GM19438 (cell line): ENCODE data around the gene CLOCK.

ENCODE experiments used
- ATAC-seq: cut with Tn5 transposase; IDR thresholded peaks from one replicate; pipeline ENCODE4 v1.9.1; 2021; ENCODE audit warnings: low read depth; ENCODE audit not compliant: unreplicated experiment

CLOCK gene

GRCh38 chr4:55435141-55435841, 111.4 kb downstream of the CLOCK start:
- ATAC-seq: no peak

- no peak for ATAC-seq
Measured at GRCh38 chr4:55431710-55432336, 114.9 kb downstream of the CLOCK start.

GRCh38 chr4:55424791-55425190, 121.9 kb downstream of the CLOCK start:
- ATAC-seq: no peak

- ATAC-seq: no peak
Measured at GRCh38 chr4:55416176-55416575, 130.5 kb downstream of the CLOCK start.

- ATAC-seq: no peak
Measured at GRCh38 chr4:55411621-55412020, 135.1 kb downstream of the CLOCK start.

GRCh38 chr4:55410431-55410830, 136.3 kb downstream of the CLOCK start:
- ATAC-seq: no peak

- ATAC-seq: peak; percentile 77
Measured at GRCh38 chr4:55409468-55410171, 137.1 kb downstream of the CLOCK start.

GRCh38 chr4:55407764-55408163, 138.9 kb downstream of the CLOCK start:
- no peak for ATAC-seq

- ATAC-seq: no peak
Measured at GRCh38 chr4:55407119-55407518, 139.6 kb downstream of the CLOCK start.

- no peak for ATAC-seq
Measured at GRCh38 chr4:55406545-55406944, 140.2 kb downstream of the CLOCK start.

GRCh38 chr4:55405073-55405472, 141.6 kb downstream of the CLOCK start:
- ATAC-seq: no peak

- no peak for ATAC-seq
Measured at GRCh38 chr4:55399581-55399980, 147.1 kb downstream of the CLOCK start.

- no peak for ATAC-seq
Measured at GRCh38 chr4:55398966-55399365, 147.7 kb downstream of the CLOCK start.

GRCh38 chr4:55398461-55398860, 148.2 kb downstream of the CLOCK start:
- ATAC-seq: no peak

- ATAC-seq: no peak
Measured at GRCh38 chr4:55397520-55398321, 149.0 kb downstream of the CLOCK start.

GRCh38 chr4:55397126-55397436, 149.6 kb downstream of the CLOCK start:
- ATAC-seq: no peak

- peak; percentile 19 for ATAC-seq
Measured at GRCh38 chr4:55396308-55397125, 150.2 kb downstream of the CLOCK start.

GRCh38 chr4:55395529-55396307, 151.0 kb downstream of the CLOCK start, which contains the start of gene TMEM165:
Gene TMEM165, plus strand, starts transcription at chr4:55395957. Its CDS starts 233 bp downstream, at chr4:55396190.
- peak; percentile 91 for ATAC-seq

- peak; percentile 0 for ATAC-seq
Measured at GRCh38 chr4:55395218-55395528, 151.5 kb downstream of the CLOCK start.
